Common myeloid progenitor, CD34-positive (primary cell): Measurements from ENCODE around the gene LSP1.

Experiments used
- CTCF ChIA-PET: fragments of 350-600 bp; sonication (Branson Sonifier 250); formaldehyde crosslinking; loops from one replicate; lab custom pipeline; 2021; ENCODE audit warnings: antibody characterized with exemption; lab: Charles Lee
- POLR2A ChIA-PET: fragments of 350-600 bp; sonication (Branson Sonifier 250); formaldehyde crosslinking; loops from one replicate; lab custom pipeline; 2021; ENCODE audit warnings: antibody characterized with exemption; lab: Charles Lee
- DNase-seq, 3 donors: peaks; one replicate each; pipeline versions ENCODE4 v3.0.0 to v3.0.0-alpha.2; 2013
- H3K27ac ChIP-seq, 2 experiments: 1 replicate in 1 of 2; 2 replicates in 1 of 2; pipeline ENCODE4 v1.7.0; 2013; ENCODE audit warnings: inconsistent platforms in 2 of 2, low read length in 2 of 2, mild to moderate bottlenecking in 2 of 2, low read depth in 1 of 2, moderate library complexity in 1 of 2; ENCODE audit not compliant: severe bottlenecking in 2 of 2, insufficient read depth in 1 of 2, poor library complexity in 1 of 2
- H3K27me3 ChIP-seq, 5 experiments: replicated peaks in 2 of 5; 1 replicate in 3 of 5; 2 replicates in 2 of 5; pipeline versions ENCODE4 v1.6.1 to v1.7.0; 2013; ENCODE audit warnings: low read length in 4 of 5, mild to moderate bottlenecking in 2 of 5, moderate library complexity in 2 of 5, inconsistent platforms in 1 of 5; ENCODE audit not compliant: insufficient read depth in 5 of 5, control insufficient read depth in 4 of 5
- H3K36me3 ChIP-seq, 4 experiments: 1 replicate in 2 of 4; 2 replicates in 2 of 4; pipeline versions ENCODE4 v1.6.1 to v1.7.0; 2013; ENCODE audit warnings: low read length in 3 of 4, control low read depth in 1 of 4, mild to moderate bottlenecking in 1 of 4; ENCODE audit not compliant: control insufficient read depth in 4 of 4, insufficient read depth in 4 of 4
- H3K4me1 ChIP-seq, 4 experiments: 1 replicate in 3 of 4; 2 replicates in 1 of 4; pipeline versions ENCODE4 v1.6.1 to v1.7.1; 2013; ENCODE audit warnings: low read length in 3 of 4, mild to moderate bottlenecking in 3 of 4, control low read depth in 1 of 4, inconsistent platforms in 1 of 4, moderate library complexity in 1 of 4; ENCODE audit not compliant: control insufficient read depth in 4 of 4, insufficient read depth in 4 of 4; ENCODE audit errors: control extremely low read depth in 1 of 4
- H3K4me3 ChIP-seq, 7 experiments: 1 replicate in 4 of 7; 2 replicates in 3 of 7; pipeline versions ENCODE4 v1.5.1 to v1.7.0; 2013; ENCODE audit warnings: mild to moderate bottlenecking in 7 of 7, low read length in 6 of 7, moderate library complexity in 6 of 7, inconsistent platforms in 2 of 7, low read depth in 2 of 7, control low read depth in 1 of 7; ENCODE audit not compliant: insufficient read depth in 4 of 7, control insufficient read depth in 1 of 7; ENCODE audit errors: extremely low read depth in 1 of 7
- H3K9me3 ChIP-seq, 5 experiments: 1 replicate in 4 of 5; 2 replicates in 1 of 5; pipeline versions ENCODE4 v1.6.1 to v1.7.1; 2013; ENCODE audit warnings: low read length in 4 of 5, mild to moderate bottlenecking in 2 of 5, inconsistent platforms in 1 of 5, low read depth in 1 of 5, moderate library complexity in 1 of 5; ENCODE audit not compliant: control insufficient read depth in 4 of 5, insufficient read depth in 2 of 5; ENCODE audit errors: control extremely low read depth in 1 of 5
- WGBS: methylation state at CpG from one replicate; pipeline ENCODE4 v1.1.5; 2013; ENCODE audit not compliant: insufficient coverage; 5-methylcytosine and 5-hydroxymethylcytosine counted together

Gene LSP1

DNA sequence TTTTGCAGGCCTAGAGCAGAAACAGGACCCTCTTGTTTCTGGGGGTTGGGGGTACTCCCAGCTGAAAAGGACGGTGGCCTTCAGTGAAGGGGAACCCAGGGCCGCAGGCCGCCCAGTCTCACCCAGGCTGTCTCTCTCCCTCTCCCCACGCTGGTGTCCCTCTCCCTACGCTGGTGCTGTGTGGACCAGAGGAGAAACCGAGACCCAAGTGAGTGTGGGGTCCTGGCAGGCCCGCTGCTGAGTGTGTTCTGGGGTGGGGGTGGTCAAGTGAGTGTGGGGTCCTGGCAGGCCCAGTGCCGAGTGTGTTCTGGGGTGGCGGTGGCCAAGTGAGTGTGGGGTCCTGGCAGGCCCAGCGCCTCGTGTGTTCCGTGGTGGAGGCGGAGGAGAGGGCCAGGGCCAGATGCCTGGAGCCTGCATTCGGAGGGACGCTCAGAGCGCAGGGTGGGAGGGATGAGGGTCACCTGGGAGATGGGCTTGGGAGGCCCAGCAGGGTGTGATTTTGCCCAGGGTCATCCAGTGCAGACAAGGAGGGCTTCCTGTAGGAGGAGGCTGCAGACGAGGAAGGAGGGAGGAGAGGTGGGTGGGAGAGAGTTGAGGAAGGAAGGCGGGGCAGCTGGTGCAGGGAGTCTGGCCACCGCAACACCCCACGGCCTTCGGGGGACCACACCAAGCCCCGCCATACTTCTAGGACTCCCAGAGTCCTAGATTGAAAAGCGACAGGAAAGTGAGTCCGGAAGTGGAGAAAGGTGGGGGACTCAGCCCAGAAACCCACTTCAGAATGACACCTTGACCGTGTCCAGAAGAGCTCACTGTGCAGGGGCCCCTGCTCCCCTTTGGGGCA is 77.0 kb downstream of the LSP1 start:
- Histone ChIP-seq H3K27ac (no peak overlapping the region), H3K4me3 (no peak overlapping the region), H3K9me3 (no peaks in the 10 kb centered on the region), H3K27me3 (no peaks in the 10 kb centered on the region), H3K4me1 (peaks cover 2 to 73% (median 37%) of the 10 kb centered on the region in 4 experiments), H3K36me3 (no peaks in the 10 kb centered on the region)
- POLR2A ChIA-PET: no interaction called here
- CTCF ChIA-PET: interaction anchor here (0.9 to 1.6 kb wide), 4 partner anchors 8 to 52 kb away, joined by 3 to 5 read pairs (median 4); no protein-coding TSS in a partner anchor
- 91% methylated on average over 12 of the region's 25 CpGs for WGBS
- DNase-seq: no peak

DNA sequence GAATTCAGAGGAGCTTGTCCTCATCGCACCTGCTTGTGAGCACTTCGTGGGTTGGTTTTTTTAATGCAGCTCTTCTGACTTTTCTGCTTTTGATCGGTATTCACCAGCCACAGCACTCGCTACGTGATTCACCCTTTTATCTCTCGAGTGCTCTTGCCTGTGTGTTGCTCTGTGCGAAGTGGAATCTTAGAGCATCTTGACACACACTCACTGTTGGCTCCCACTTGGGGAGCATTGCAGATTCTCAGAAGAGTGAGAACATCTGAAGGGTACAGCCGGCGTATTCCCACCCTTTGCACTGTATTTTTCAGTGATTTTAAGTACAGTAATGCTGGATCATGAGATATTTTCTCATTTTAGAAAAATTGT is 77.6 kb downstream of the LSP1 start:
- CTCF ChIA-PET: interaction anchor here (0.9 to 1.6 kb wide), 2 partner anchors 33 to 40 kb away, joined by 3 to 5 read pairs; no protein-coding TSS in a partner anchor
- POLR2A ChIA-PET: no interaction called here
- H3K36me3 ChIP-seq: no peaks in the 10 kb centered on the region

GRCh38 chr11:1931341-1932104 is 78.6 kb downstream of the LSP1 start:
- ChIA-PET POLR2A (interaction anchor here (0.6 to 1.2 kb wide), 2 partner anchors 34 to 91 kb away, joined by 3 to 4 read pairs; no protein-coding TSS in a partner anchor), CTCF (interaction anchor here (0.8 to 3.4 kb wide), 4 partner anchors 10 to 55 kb away, joined by 3 to 17 read pairs (median 5); no protein-coding TSS in a partner anchor)
- no peaks in the 10 kb centered on the region for H3K9me3 ChIP-seq
- 11% methylated on average over 14 of the region's 18 CpGs for WGBS
- peaks cover 2 to 64% (median 33%) of the 10 kb centered on the region in 4 experiments for H3K4me1 ChIP-seq
- peak; percentile 21 to 63 (median 51) for DNase-seq
- H3K4me3 ChIP-seq: peak overlapping the region in 3 of 7 experiments; percentile 35 to 63 (median 41)
- H3K36me3 ChIP-seq: no peaks in the 10 kb centered on the region
- H3K27ac ChIP-seq: peak overlapping the region in 1 of 2 experiments; percentile 75
- no peaks in the 10 kb centered on the region for H3K27me3 ChIP-seq

More for the DNA sequence above, 77.6 kb downstream of the LSP1 start:
- peak in 2 of 3 donors; percentile 20 to 30 for DNase-seq
- H3K4me1 ChIP-seq: peaks cover 2 to 73% (median 38%) of the 10 kb centered on the region in 4 experiments
- no peak overlapping the region for H3K4me3 ChIP-seq
- H3K27ac ChIP-seq: no peak overlapping the region
- no peaks in the 10 kb centered on the region for H3K9me3 ChIP-seq
- WGBS: 100% methylated on average over 3 of the region's 9 CpGs
- no peaks in the 10 kb centered on the region for H3K27me3 ChIP-seq

- Histone ChIP-seq H3K9me3 (no peaks in the 10 kb centered on the region), H3K27me3 (no peaks in the 10 kb centered on the region), H3K36me3 (no peaks in the 10 kb centered on the region), H3K4me1 (peaks cover 2 to 58% (median 27%) of the 10 kb centered on the region in 4 experiments), H3K4me3 (peak overlapping the region in 3 of 7 experiments; percentile 35 to 63 (median 41)), H3K27ac (peak overlapping the region in 1 of 2 experiments; percentile 75)
- ChIA-PET CTCF (interaction anchor here (0.5 to 3.4 kb wide), 5 partner anchors 11 to 159 kb away, joined by 3 to 17 read pairs (median 4); no protein-coding TSS in a partner anchor), POLR2A (interaction anchor here (0.6 to 1.2 kb wide), 3 partner anchors 16 to 91 kb away, joined by 3 to 4 read pairs (median 3); no protein-coding TSS in a partner anchor)
- DNase-seq: peak; percentile 67 to 92 (median 88)
- whole genome bisulfite sequencing: 28% methylated on average over 11 of the region's 11 CpGs
Measured at GRCh38 chr11:1932105-1932480, 79.2 kb downstream of the LSP1 start.

- Histone ChIP-seq H3K27ac (no peak overlapping the region), H3K9me3 (no peaks in the 10 kb centered on the region), H3K27me3 (no peaks in the 10 kb centered on the region), H3K36me3 (no peaks in the 10 kb centered on the region), H3K4me1 (peaks cover 2 to 53% (median 25%) of the 10 kb centered on the region in 4 experiments), H3K4me3 (peak overlapping the region in 1 of 7 experiments; percentile 63)
- DNase-seq: no peak
- ChIA-PET CTCF (interaction anchor here (0.5 to 3.4 kb wide), 7 partner anchors 12 to 159 kb away, joined by 3 to 17 read pairs (median 3); partner anchors contain the start of gene SYT8), POLR2A (interaction anchor here (0.6 to 1.2 kb wide), 2 partner anchors 15 to 35 kb away, joined by 3 to 4 read pairs; no protein-coding TSS in a partner anchor)
- WGBS: 100% methylated on average over 3 of the region's 4 CpGs
Measured at GRCh38 chr11:1932681-1933080, 79.8 kb downstream of the LSP1 start.

- H3K27me3 ChIP-seq: no peaks in the 10 kb centered on the region
- ChIA-PET CTCF (interaction anchor here (0.6 to 3.4 kb wide), 7 partner anchors 12 to 99 kb away, joined by 3 to 17 read pairs (median 3); partner anchors contain the start of gene SYT8), POLR2A (interaction anchor here (1.1 kb wide), 1 partner anchor 21 kb away, joined by 3 read pairs; no protein-coding TSS in a partner anchor)
- H3K27ac ChIP-seq: no peak overlapping the region
- H3K9me3 ChIP-seq: no peaks in the 10 kb centered on the region
- WGBS: 98% methylated on average over 14 of the region's 18 CpGs
- DNase-seq: no peak
- no peak overlapping the region for H3K4me3 ChIP-seq
- H3K4me1 ChIP-seq: peaks cover 2 to 53% (median 30%) of the 10 kb centered on the region in 4 experiments
- H3K36me3 ChIP-seq: no peaks in the 10 kb centered on the region
Measured at GRCh38 chr11:1933416-1934334, 80.8 kb downstream of the LSP1 start.
